Inferior parietal cortex (tissue), 1 donor: ENCODE measurements around the gene CISD3.
A peak's percentile ranks its signal among the peaks of the same experiment; 100 is the strongest.

ENCODE experiments used
- DNase-seq: peaks from one replicate; pipeline ENCODE4 v3.0.0-alpha.2; 2016; ENCODE audit errors: extremely low spot score

Gene CISD3

DNA sequence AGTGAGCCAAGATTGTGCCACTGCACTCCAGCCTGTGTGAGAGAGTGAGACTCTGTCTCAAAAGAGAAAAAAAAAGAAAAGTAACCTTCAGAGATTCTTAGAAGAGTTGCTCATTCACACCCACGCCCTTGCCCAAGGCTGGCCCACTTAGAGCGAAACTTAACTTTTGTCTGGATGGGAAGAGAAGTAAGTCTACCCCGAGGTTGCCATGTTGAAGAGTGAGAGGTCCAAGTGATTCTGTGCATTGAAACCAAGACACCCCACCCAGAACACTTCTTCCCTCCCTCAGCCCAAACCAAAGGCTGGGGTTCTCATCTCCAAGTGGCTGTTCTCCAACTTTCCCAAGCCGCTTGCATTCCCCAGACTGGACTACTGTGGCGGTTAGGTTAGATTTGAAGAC lies 2.4 kb upstream of the CISD3 start:
- no peak for DNase-seq

DNA sequence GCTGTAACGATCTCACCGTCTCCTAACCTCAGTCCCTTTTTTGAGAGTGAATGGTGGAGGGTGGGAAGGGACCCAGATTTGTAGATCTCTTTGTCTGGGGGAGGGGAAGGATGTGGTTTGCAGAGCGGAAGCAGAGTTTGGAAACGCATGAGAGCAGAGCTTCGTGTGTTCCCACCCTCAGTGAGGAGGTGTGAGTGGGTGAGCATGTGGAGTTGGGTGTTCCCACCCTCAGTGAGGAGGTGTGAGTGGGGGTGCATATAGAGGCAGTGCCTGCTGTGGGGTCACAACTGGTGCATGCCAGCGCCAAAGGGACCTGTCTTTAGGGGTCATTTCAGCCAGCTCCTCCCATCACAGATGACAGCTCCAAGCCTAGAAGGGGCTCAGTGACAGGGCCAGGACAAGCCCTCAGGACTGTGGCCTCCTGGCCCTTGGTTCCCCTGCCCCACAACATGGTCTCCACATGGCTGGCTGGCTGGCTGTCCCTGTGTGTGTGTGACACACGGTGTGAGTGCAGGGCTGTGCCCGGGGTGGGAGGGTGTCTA lies 1.8 kb upstream of the CISD3 start:
- no peak for DNase-seq

DNA sequence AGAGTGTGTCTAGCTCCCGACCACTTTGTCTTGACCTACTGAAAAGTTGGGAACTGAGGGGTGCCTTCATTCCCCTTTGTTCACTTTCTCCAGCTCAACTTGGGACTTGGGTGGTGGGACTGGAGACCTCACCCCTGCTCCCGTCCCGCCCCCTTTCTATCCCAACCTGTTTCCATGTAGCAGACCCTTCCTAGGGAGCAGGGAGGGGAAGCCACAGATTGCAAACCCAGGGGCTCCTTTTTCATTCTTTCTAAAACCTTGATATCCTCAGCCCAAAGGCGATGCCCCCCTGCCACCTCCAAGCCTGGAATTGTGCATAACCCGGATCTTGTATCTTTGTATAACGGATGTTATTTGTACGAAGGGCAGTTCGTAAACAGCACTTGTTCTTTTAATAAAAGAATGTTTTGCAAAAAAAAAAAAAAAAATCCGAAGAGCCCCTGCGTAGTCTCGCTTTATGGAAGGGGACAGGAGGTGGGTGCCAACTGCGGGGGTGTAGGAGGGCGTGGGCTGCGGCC lies 714 bp upstream of the CISD3 start:
- DNase-seq: no peak

DNA sequence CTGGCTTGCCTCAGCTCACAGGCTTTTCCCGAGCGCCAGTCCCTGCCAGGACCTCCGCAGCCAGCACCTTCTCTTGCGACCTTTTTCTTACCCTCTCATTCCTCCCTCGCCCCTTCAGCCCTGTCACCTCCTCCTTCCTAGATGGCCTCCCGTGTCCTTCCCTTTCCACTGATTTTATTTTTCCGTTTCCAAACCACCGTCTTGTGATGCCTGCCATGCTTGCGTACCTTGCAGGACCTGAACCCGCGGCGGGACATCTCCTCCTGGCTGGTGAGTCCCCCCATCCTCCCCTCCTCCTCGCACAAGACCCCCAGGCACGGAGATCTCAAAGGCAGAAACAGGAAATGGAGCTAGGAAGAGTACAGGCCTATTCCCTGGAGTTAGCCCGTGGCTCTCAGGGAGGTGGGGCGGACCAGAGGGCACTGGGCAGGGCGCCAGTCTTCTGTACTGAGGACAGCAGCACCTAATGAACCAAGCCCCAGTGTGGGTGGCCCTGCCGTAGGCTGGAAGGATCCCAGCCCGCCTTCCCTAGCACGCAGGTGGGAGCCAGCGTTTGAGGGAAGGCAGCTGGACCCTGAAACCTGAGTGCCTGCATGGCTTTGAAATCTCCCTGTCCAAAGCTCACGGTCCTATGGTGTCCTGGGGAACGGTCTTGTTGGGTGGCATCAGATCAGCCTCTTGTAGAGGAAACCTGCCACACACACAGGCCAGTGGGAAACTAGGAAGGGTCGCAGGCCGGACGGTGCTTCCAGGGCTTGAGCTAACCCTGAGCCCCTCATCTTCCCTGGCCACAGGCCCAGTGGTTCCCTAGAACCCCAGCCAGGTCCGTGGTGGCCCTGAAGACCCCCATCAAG lies 612 bp downstream of the CISD3 start:
- DNase-seq: no peak

DNA sequence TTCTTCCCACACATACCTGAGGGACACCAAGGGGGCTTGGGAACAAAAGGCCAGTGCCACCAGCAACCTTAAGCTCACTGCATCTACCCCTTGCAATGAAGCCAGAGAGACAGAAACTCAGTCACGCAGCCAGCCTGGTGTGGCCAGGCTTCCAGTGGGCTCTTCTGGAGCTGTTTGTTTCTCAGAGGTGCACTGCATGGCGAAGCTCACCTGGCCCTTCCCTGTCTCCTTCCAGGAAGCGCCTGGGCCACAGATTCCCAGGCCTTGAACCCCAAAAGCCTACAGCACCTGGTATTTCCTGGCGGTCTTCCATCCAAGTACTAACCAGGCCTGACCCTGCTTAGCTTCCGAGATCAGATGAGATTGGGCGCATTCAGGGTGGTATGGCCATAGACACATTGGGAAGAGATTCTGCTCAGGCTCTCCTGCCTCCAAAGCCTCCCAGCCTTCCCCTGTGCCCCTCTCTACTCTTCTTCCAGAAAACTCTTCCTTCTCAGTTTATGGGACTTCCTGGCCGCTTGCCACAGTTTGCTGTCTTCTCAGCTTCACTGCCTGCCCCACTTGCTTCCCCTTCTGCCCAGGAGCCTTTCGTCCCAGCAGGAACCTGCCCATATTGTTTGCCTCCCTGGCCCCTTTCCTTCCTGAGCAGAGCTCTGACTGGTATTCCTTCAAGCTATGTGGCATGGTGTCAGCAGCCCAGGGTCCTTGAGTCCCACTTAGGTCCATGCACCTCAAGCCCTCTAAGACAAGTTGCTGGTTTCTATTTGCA lies 1.6 kb downstream of the CISD3 start:
- DNase-seq: no peak

DNA sequence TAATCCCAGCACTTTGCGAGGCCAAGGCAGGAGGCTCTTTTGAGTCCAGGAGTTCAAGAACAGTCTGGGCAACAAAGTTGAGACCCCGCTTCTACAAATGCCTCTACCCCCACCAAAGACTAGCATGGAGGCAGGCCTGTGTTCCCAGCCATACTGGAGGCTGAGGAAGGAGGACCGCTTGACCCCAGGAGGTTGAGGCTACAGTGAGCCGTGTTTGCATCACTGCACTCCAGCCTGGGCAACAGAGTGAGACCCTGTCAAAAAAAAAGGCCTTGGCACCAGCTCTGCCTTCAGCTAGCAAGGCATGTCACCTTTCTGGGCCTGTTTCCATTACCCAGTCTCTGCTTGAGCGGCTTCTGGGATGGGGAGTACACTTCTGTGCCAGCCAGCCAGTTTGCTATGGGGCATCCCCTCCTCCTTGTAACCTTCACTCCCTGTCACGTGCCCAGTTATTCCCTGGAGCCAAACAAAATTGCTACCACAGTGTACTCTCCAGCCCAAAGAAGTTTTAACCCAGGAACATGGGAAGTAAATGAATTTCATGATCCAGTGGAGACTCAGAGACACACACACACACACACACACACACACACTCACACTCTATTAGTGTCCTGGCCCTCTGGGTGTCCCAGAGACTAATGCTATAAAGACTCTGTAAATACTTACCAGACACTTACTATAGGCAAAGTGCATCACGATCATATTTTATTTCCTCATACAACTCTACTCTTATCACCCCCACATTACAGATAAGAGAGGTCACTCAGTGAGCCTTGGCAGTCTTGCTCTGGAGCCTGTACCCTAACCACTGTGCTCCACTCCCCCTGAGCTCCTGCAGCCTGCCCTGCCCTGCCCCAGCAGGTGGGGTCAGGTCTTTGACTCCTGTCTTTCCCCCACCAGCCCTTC lies 2.5 kb downstream of the CISD3 start:
- no peak for DNase-seq

DNA sequence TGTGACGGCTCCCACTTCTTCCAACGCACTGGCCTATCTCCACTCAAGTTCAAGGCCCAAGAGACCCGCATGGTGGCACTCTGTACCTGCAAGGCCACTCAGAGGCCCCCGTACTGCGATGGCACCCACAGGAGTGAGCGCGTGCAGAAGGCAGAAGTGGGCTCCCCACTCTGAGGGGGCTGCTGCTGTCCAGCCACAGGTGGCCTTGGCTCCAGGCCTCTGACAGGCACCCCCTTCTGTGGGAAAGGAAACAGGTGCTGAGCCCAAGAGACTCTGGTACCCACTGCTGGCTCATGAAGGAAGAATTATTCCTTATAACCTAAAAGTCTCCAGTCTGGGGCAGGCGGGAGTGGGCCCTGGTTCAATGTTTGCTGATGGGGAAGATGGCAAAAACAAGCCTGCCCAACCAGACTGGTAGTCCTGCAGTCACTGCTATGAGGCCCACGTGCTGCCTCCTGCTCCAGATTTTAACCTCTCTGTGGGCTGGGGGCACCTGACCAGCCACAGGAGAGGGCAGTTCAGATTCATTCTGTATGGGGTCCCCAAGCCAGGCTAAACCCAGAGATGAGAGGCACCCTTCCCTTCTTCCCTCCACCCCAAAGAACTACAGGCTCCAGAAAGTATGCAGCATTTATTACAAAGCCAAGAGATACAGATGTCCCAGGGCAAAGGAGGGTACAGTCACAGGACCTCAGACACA lies 3.3 kb downstream of the CISD3 start:
- DNase-seq: no peak

DNA sequence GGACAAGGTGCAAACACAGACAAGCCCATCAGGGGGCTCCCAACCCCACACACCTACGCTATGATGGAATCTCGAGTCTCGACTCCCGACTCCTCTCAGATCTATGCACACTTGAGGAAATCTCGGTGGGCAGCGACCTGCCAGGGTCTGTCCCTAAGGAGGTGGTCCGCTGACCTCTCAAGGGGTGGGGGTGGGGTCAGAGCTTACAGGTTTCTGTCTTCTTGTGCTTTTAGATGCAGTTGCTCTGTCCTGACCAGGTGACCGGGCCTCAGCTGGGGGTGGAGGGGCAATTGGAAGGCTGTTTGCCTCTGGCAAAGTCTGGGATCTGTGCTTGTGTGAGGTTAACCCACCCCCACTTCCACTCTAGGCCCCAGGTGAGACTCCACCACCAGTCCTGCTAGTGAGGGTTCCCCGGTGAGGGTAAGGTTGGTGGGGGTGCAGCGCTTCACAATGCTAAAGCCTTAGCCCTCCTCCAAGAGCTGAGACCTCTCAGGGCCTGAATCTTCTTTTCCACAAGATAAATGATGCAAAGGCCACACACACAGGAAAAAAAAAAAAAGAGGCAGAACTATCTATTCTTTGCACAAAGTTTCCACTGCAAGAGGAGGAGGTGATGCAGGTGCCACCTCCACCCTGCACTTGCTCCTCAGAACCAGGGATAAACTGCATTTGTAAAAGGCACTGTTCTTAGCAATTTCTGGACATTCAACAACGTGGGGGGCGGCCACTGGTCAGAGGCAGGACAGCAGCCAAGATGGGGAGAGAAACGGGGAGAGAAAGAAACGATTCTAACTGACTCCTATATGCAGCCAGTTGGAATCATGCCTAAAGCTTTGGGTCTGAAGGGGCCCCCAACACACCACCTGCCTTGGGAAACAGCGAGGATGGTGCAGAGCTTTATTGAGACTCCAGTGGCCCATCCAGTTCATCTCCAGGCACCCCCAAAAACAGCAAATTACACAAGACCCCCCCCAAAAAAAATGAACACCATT lies 4.1 kb downstream of the CISD3 start:
- DNase-seq: no peak

DNA sequence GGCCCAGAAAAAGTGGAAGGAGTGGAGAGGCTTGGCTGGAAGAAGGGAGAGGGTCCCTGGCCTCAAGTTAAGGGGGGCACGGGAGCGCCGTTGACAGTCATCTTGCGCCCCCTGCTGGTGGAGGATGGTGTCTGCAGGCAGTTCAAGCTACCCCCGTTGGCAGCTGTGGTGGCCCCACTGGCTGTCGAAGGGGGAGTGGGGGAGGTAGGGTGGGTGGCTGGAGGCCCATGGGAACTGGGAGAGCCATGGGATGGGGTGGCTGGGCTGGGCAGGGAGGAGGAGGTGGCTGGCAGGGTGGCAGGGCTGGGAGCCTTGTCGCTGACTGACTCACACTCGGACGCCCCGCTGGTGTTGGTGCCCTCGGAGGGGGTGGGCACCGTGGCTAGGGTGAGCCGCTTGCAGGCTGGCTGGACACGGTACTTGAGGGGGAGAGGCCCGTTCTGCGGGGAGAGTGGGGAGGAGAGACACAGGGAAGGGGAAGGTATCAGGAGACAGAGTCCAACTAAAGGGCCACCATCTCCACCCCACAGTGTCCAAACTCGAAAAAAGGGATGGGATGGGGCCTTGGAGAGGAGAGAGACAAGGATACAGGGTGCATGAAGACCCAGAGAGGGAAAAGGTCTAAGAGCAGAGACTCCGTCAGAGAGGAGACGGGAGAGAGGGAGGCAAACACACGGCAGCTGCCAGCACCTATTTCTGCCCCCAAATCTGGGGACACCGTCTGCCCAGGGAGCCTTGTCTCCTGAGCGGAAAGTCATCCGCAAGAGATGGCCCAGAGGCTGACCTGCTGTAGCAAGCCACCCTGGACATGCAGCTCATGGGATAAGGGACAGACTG lies 5.2 kb downstream of the CISD3 start:
- peak; percentile 67 for DNase-seq

DNA sequence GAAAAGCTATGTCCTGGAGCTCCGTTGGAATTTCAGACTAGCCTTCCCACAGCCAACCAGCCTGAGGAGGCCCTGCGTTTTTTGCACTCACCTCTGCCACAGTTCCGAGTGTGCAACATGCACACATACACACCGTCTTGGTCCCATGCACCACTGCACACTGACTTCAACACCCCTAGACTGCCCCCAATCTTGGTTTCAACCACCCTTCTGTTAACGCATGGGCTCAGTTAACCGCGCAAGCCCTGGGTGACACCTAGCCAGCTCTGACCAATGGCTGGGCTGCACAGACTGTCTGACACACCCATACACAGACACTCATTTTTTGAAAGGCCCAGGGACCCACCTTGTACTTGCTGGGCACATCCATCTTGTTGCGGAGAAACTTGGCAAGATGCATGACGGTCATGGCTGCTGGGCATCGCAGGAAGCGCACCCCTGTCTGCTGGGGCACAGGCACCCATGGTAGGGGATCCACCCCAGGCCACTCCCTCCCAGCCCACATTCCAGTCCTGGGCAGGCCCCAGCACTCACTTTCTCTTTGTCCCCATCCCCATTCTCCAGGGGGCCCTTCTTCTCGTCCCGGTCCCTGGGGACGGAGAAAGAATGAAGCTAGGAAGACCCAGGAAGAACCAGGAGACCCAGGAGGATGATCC lies 8.0 kb downstream of the CISD3 start:
- no peak for DNase-seq

DNA sequence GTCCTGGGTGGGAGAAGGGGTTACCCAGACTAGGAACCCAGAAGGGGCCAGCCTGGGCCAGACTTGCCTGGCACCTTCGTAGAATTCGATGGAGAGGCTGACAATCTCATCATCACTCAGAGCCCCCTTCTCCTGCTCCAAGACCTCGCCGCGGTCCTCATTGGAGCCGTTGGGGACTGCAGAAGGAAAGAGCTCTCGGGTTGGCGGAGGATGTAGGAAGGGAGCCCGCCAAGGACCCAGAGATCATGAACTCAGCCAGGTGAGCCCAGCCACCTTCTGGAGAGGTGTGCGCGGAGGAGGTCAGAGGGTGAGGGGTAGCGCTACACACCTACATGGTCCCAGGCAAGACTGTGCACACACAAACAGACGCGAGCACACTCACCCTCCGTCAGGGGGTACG lies 8.5 kb downstream of the CISD3 start:
- DNase-seq: no peak

DNA sequence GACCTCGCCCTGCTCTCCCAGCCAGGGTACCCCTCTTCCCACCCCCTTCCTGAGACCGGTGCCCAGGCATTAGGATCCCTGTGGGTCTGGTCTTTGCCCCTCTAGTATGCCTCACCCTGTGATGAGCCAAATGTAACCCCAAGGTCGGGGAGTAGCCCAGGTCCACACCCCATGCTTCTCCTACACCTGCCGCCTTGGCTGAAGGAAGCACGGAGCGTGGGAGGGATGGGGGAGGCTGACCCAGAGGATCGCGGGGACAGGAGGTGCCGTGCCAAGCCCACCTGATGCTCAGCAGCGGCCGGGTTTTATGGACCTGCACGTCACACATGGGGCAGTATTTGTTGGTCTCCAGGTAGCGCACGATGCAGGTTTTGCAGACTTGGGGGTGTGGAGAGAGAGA lies 9.2 kb downstream of the CISD3 start:
- DNase-seq: no peak

DNA sequence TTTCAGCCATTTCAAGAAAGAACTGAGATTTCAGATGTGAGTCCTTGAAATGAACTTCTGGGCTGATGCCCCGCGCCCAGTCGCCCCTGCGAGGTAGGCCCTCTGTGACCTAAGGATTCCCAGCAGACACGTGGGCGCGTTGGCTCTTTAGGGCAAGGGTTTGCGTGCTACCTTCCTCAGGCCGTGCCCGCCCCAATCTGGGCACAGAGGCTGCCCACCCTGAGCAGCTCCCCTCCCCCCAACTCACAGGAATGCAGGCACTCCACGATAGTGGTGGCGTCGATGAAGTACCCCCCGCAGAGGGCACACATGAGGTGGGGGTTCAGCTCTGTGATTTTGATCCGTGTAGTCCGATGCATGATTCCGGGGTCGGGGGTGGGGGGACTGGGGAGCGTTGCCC lies 9.9 kb downstream of the CISD3 start:
- no peak for DNase-seq

DNA sequence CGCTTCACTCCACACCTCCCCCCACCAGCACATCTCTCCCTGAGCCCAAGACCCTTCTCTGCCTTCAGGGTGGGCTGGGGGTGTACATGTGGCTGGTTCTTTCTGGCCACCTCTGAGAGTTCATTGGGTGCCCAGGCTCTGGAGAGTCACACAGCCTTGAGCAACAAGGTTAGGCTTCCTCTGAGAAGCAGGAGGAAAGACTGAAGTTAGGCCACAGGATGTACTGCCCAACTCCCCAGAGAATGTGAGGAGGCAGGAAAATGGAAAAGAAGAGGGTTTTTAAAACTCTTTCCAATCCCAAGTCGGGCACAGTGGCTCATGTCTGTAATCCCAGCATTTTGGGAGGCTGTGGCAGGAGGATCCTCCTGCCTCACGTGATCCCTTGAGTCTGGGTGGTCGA lies 10.7 kb downstream of the CISD3 start:
- no peak for DNase-seq

DNA sequence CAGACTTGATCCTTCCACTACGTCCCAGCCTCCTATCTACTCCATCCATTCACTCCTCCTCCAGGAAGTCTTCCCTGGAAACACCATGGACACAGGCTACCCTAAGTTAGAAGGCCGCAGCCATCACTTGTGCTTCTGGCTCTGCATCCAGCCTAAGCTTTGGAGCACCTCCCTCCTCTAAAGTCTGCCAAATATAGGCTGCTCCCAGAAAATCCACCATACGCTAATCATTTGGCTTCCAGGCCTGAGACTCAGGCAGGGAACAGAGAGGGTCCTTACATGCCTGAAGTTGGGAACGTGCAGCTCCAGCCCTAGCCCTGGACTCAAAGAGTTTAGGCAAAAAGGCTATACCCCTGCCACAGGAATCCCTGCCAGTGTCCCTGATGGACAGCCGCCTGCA lies 11.3 kb downstream of the CISD3 start:
- DNase-seq: no peak

DNA sequence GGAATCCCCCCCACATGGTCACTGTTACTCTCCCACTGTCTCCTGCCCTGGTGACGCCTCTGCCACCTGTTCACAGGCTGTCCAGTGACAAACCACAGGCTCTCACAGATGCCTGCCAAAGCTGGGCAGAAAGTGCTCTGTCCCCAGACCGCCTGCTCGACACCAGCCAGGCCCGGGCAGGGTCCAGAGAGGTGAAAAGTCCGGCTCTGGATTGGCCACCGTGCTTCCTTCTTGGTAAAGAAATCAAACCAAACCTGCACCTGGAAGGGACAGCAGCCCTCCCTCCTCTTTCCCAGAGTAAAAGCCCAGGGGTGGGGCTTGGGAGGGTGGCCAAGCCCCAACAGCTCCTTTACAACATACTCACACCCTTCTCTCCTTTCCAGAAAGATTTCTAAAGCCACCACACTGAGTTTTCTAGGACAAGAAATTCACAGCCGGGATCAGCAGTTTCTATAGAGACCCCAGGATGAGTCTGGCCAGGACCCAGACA lies 11.8 kb downstream of the CISD3 start:
- DNase-seq: no peak

DNA sequence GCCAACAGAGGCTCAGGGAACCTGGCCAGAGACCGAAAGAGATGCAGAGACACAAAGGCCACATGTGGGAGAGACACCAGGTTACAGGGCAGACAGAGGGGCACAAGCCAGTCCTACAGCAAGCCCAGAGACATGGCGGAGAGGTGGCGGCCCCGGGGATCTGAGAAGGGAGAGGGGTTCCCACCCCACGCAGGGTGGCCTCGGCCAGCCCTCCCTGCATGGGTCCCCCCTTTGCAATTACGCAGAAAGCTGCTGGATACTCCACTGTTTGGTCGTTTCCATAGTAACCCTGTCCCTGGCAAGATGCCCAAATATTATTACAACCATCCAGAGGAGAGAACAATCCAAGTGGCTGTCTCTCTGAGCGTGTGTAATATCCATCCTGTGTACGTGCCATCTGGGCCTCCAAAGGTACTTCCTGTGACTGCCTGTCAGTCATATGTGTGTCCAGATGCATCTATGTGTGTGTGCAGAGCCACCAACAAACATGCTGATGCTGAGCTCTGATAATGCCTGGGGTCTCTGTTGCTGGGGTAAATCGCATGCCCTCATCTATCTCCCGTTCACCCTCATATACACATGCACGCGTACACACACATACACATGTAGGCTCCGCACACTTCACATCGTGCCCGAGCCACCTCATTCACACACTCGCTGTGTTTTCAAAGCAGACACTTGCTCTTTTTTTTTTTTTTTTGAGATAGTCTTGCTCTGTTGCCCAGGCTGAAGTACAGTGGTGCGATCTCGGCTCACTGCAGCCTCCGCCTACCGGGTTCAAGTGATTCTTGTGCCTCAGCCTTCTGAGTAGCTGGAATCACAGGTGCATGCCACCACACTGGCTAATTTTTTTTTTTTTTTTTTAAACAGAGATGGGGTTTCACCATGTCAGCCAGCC lies 12.5 kb downstream of the CISD3 start:
- DNase-seq: peak; percentile 61
